ENCODE measurements around the gene FAM13C.

Gene FAM13C

GRCh38 chr10:59361663-59362143, 646 bp downstream of the FAM13C start:
- DNase-seq (ENCODE audit: low spot score): no peak

- DNase-seq (ENCODE audit: low spot score): no peak
Observed at GRCh38 chr10:59360605-59361405, 1.5 kb downstream of the FAM13C start.

- DNase-seq (ENCODE audit: low spot score): no peak
Observed at GRCh38 chr10:59358576-59358975, 3.8 kb downstream of the FAM13C start.

GRCh38 chr10:59354434-59354833, 7.9 kb downstream of the FAM13C start:
- DNase-seq (ENCODE audit: low spot score): no peak

- DNase-seq (ENCODE audit: low spot score): no peak
Observed at GRCh38 chr10:59350558-59350957, 11.8 kb downstream of the FAM13C start.

- no peak for DNase-seq (ENCODE audit: low spot score)
Observed at GRCh38 chr10:59346321-59346720, 16.0 kb downstream of the FAM13C start.

GRCh38 chr10:59342723-59343122, 19.6 kb downstream of the FAM13C start:
- DNase-seq (ENCODE audit: low spot score): no peak

GRCh38 chr10:59342000-59342399, 20.3 kb downstream of the FAM13C start:
- no peak for DNase-seq (ENCODE audit: low spot score)

- DNase-seq (ENCODE audit: low spot score): no peak
Observed at GRCh38 chr10:59340285-59340684, 22.1 kb downstream of the FAM13C start.

- DNase-seq (ENCODE audit: low spot score): no peak
Observed at GRCh38 chr10:59339351-59339750, 23.0 kb downstream of the FAM13C start.

GRCh38 chr10:59337201-59337652, 25.1 kb downstream of the FAM13C start:
- no peak for DNase-seq (ENCODE audit: low spot score)

- no peak for DNase-seq (ENCODE audit: low spot score)
Observed at GRCh38 chr10:59336632-59337031, 25.7 kb downstream of the FAM13C start.

- DNase-seq (ENCODE audit: low spot score): no peak
Observed at GRCh38 chr10:59335497-59335896, 26.9 kb downstream of the FAM13C start.

- DNase-seq (ENCODE audit: low spot score): no peak
Observed at GRCh38 chr10:59333701-59334100, 28.6 kb downstream of the FAM13C start.

- no peak for DNase-seq (ENCODE audit: low spot score)
Observed at GRCh38 chr10:59332581-59332980, 29.8 kb downstream of the FAM13C start.

- DNase-seq (ENCODE audit: low spot score): no peak
Observed at GRCh38 chr10:59331661-59332060, 30.7 kb downstream of the FAM13C start.

GRCh38 chr10:59325116-59325515, 37.2 kb downstream of the FAM13C start:
- DNase-seq (ENCODE audit: low spot score): no peak

- no peak for DNase-seq (ENCODE audit: low spot score)
Observed at GRCh38 chr10:59324597-59324996, 37.8 kb downstream of the FAM13C start.

GRCh38 chr10:59323831-59324401, 38.4 kb downstream of the FAM13C start:
- DNase-seq (ENCODE audit: low spot score): no peak

- no peak for DNase-seq (ENCODE audit: low spot score)
Observed at GRCh38 chr10:59323036-59323459, 39.3 kb downstream of the FAM13C start.

GRCh38 chr10:59322131-59322530, 40.2 kb downstream of the FAM13C start:
- no peak for DNase-seq (ENCODE audit: low spot score)

- no peak for DNase-seq (ENCODE audit: low spot score)
Observed at GRCh38 chr10:59320355-59320754, 42.0 kb downstream of the FAM13C start.

GRCh38 chr10:59319854-59320253, 42.5 kb downstream of the FAM13C start:
- no peak for DNase-seq (ENCODE audit: low spot score)

- DNase-seq (ENCODE audit: low spot score): no peak
Observed at GRCh38 chr10:59317066-59317465, 45.3 kb downstream of the FAM13C start.

All from ecto neural progenitor cell (in vitro differentiated cells).